AG09319 (cell line): Measurements from ENCODE around the gene CLDN2.
A peak's percentile ranks its signal among the peaks of the same experiment; 100 is the strongest.

Source experiments
- DNase-seq: peaks from one replicate; pipeline ENCODE4 v3.0.0-alpha.2; 2010; ENCODE audit warnings: low read depth; ENCODE audit errors: extremely low read depth
- CTCF ChIP-seq: IDR thresholded peaks from 2 replicates; pipeline ENCODE4 v1.5.1; 2011; ENCODE audit warnings: low read depth, mild to moderate bottlenecking, inconsistent platforms, low read length, moderate library complexity

CLDN2 gene

GRCh38 chrX:106949366-106949765 lies 29.2 kb downstream of the CLDN2 start:
- no peak for DNase-seq
- no peak for TF ChIP-seq CTCF

GRCh38 chrX:106950381-106950780 lies 30.2 kb downstream of the CLDN2 start:
- no peak for TF ChIP-seq CTCF
- no peak for DNase-seq

GRCh38 chrX:106951230-106951629 lies 31.0 kb downstream of the CLDN2 start:
- no peak for DNase-seq
- no peak for TF ChIP-seq CTCF

GRCh38 chrX:106952089-106952488 lies 31.9 kb downstream of the CLDN2 start:
- DNase-seq, result no peak
- no peak for TF ChIP-seq CTCF

GRCh38 chrX:106952538-106952937 lies 32.3 kb downstream of the CLDN2 start:
- TF ChIP-seq CTCF, result no peak
- no peak for DNase-seq

GRCh38 chrX:106952988-106953387 lies 32.8 kb downstream of the CLDN2 start:
- DNase-seq, result no peak
- peak; percentile 37 for TF ChIP-seq CTCF

- TF ChIP-seq CTCF, result no peak
Observed at GRCh38 chrX:106954041-106954440, 33.8 kb downstream of the CLDN2 start.

More at GRCh38 chrX:106954041-106954440, 33.8 kb downstream of the CLDN2 start:
- DNase-seq, result no peak
